B cell (primary cell): ENCODE data around the gene OR2T3. TPM values are rescaled to one million over a fixed set of nuclear protein-coding genes. Genes with fewer than 3 reads are reported as not detected.
"Not testable (repeated sequence)": the region's sequence is repeated elsewhere in the genome, so short reads cannot be mapped to it uniquely, and the experiment has no call there.

ENCODE experiments used
- ATAC-seq: fragments of 200-7000 bp; cut with Tn5 transposase; one replicate; pipeline ENCODE4 v1.10.0; 2021; ENCODE audit warnings: low read depth, mild to moderate bottlenecking, moderate number of reproducible peaks, moderate library complexity
- CTCF ChIA-PET: fragments of 350-600 bp; sonication (Branson Sonifier 250); formaldehyde crosslinking; loops from one replicate; lab custom pipeline; 2021; ENCODE audit warnings: antibody characterized with exemption, inconsistent platforms; lab: Charles Lee
- POLR2A ChIA-PET: fragments of 350-600 bp; sonication (Branson Sonifier 250); formaldehyde crosslinking; loops from one replicate; lab custom pipeline; 2021; ENCODE audit warnings: antibody characterized with exemption; lab: Charles Lee
- DNase-seq: peaks from one replicate; pipeline ENCODE4 v3.0.0; 2013
- H2AFZ ChIP-seq: 2 replicates; pipeline ENCODE4 v1.6.1; 2012; ENCODE audit warnings: mild to moderate bottlenecking, low read depth, low read length; ENCODE audit not compliant: insufficient read depth, poor library complexity, severe bottlenecking
- H3K27ac ChIP-seq, 2 donors: 1 replicate in 1 of 2; 2 replicates in 1 of 2; pipeline ENCODE4 v1.5.1; 2012 to 2013; ENCODE audit warnings: low read length in 2 of 2, mild to moderate bottlenecking in 2 of 2, moderate library complexity in 1 of 2
- H3K27me3 ChIP-seq, 4 experiments: fragments of 200-600 bp in 1 of 4; sonication (generic) in 1 of 4; replicated peaks in 1 of 4; 1 replicate in 2 of 4; 2 replicates in 2 of 4; pipeline versions ENCODE4 v1.6.1 to v1.7.0; 2013 to 2016; ENCODE audit warnings: low read length in 3 of 4, mild to moderate bottlenecking in 2 of 4, mixed read lengths in 1 of 4, moderate library complexity in 1 of 4; ENCODE audit not compliant: insufficient read depth in 4 of 4, control insufficient read depth in 3 of 4; ENCODE audit errors: control extremely low read depth in 1 of 4
- H3K36me3 ChIP-seq, 2 experiments: replicated peaks in 1 of 2; 1 replicate in 1 of 2; 2 replicates in 1 of 2; pipeline versions ENCODE4 v1.6.1 to v1.7.1; 2013; ENCODE audit warnings: low read length in 1 of 2; ENCODE audit not compliant: insufficient read depth in 2 of 2, control insufficient read depth in 1 of 2; ENCODE audit errors: control extremely low read depth in 1 of 2, extremely low read depth in 1 of 2
- H3K4me1 ChIP-seq, 2 donors: fragments of 200-600 bp in 1 of 2; sonication (generic) in 1 of 2; 1 replicate in 1 of 2; 2 replicates in 1 of 2; pipeline versions ENCODE4 v1.5.1 to v1.6.1; 2013 to 2017; ENCODE audit warnings: low read length in 2 of 2; ENCODE audit not compliant: control insufficient read depth in 2 of 2, insufficient read depth in 2 of 2
- H3K4me2 ChIP-seq: replicated peaks from 2 replicates; pipeline ENCODE3; 2012; ENCODE audit warnings: mild to moderate bottlenecking, low read depth, low read length; ENCODE audit not compliant: poor library complexity, severe bottlenecking
- H3K4me3 ChIP-seq, 5 experiments: fragments of 200-600 bp in 1 of 5; sonication (generic) in 1 of 5; 1 replicate in 3 of 5; 2 replicates in 2 of 5; pipeline versions ENCODE4 v1.5.1 to v1.7.0; 2011 to 2016; ENCODE audit warnings: low read length in 4 of 5, mild to moderate bottlenecking in 4 of 5, low read depth in 2 of 5, control low read depth in 1 of 5, moderate library complexity in 1 of 5; ENCODE audit not compliant: insufficient read depth in 1 of 5; ENCODE audit errors: control extremely low read depth in 1 of 5, extremely low read depth in 1 of 5
- H3K79me2 ChIP-seq: fragments of 200-600 bp; sonication (generic); one replicate; pipeline ENCODE4 v1.6.0; 2016; ENCODE audit warnings: low read length; ENCODE audit not compliant: control insufficient read depth, insufficient read depth
- H3K9ac ChIP-seq: fragments of 200-600 bp; sonication (generic); 2 replicates; pipeline ENCODE4 v1.6.1; 2017; ENCODE audit warnings: mild to moderate bottlenecking, low read length, moderate library complexity
- H3K9me3 ChIP-seq, 3 donors: one replicate each; pipeline versions ENCODE4 v1.6.1 to v1.7.1; 2013; ENCODE audit warnings: low read length in 2 of 3; ENCODE audit not compliant: control insufficient read depth in 2 of 3, insufficient read depth in 1 of 3; ENCODE audit errors: control extremely low read depth in 1 of 3
- H4K20me1 ChIP-seq: 2 replicates; pipeline ENCODE4 v1.6.0; 2012; ENCODE audit warnings: mild to moderate bottlenecking, low read length; ENCODE audit not compliant: insufficient read depth, control insufficient read depth, poor library complexity, severe bottlenecking
- H3K27ac Mint-ChIP-seq: one replicate; pipeline ENCODE4 v1.8.0; 2021; ENCODE audit warnings: mixed read lengths
- H3K27me3 Mint-ChIP-seq: one replicate; pipeline ENCODE4 v1.8.0; 2021; ENCODE audit warnings: mixed read lengths
- H3K4me1 Mint-ChIP-seq: one replicate; pipeline ENCODE4 v1.8.0; 2021; ENCODE audit warnings: mixed read lengths
- H3K4me3 Mint-ChIP-seq: one replicate; pipeline ENCODE4 v1.8.0; 2021; ENCODE audit warnings: mixed read lengths
- H3K9me3 Mint-ChIP-seq: one replicate; pipeline ENCODE4 v1.8.0; 2022; ENCODE audit warnings: mixed read lengths; ENCODE audit not compliant: insufficient read depth
- WGBS: methylation state at CpG from one replicate; pipeline ENCODE4 v1.1.5; 2013; ENCODE audit warnings: missing lambda C conversion rate; ENCODE audit not compliant: insufficient coverage; 5-methylcytosine and 5-hydroxymethylcytosine counted together
- intact Hi-C: fragments of 100-400 bp; cut with micrococcal nuclease; formaldehyde crosslinking; loops from one replicate; pipeline ENCODE4 v1.10.0; 2022
- polyA plus RNA-seq: library from polyadenylated mRNA; depleted of rRNA; stranded (reverse); fragments of >200 nt; gene quantifications from 2 replicates; pipeline ENCODE4 v1.2.3, GENCODE V29; 2012
- total RNA-seq, 2 donors: library from RNA; stranded (reverse); fragments of 120-200 nt in 1 of 2; gene quantifications; 1 replicate in 1 of 2; 2 replicates in 1 of 2; pipeline versions ENCODE4 v1.2.3 to v1.2.4, GENCODE V29; 2013 to 2022

OR2T3 gene
- total and polyA plus RNA-seq, 2 donors (not counting 1 experiment from before 2014, with no cell fraction given): 1.2 to 1.8 TPM

GRCh38 chr1:248432201-248432600, 41.0 kb upstream of the OR2T3 start:
- H3K4me3 ChIP-seq, H3K9ac ChIP-seq, H3K27me3 Mint-ChIP-seq, H3K9me3 ChIP-seq, H3K79me2 ChIP-seq, H3K36me3 ChIP-seq, POLR2A ChIA-PET, H3K9me3 Mint-ChIP-seq, H3K4me2 ChIP-seq, intact Hi-C loops, H3K27me3 ChIP-seq, H4K20me1 ChIP-seq, H3K27ac ChIP-seq, CTCF ChIA-PET: not testable (repeated sequence)
- peaks cover 28% of the 10 kb centered on the region for H3K4me1 Mint-ChIP-seq
- peak overlapping the region; percentile 87 for H3K27ac Mint-ChIP-seq
- peak; percentile 72 for ATAC-seq
- 100% methylated on average over 1 of the region's 4 CpGs for WGBS
- DNase-seq: peak; percentile 34
- peaks cover 12 to 19% of the 10 kb centered on the region in 2 donors for H3K4me1 ChIP-seq
- peak overlapping the region; percentile 56 for H2AFZ ChIP-seq
- peak overlapping the region; percentile 68 for H3K4me3 Mint-ChIP-seq

- not testable (repeated sequence) for DNase-seq
Measured at GRCh38 chr1:248433811-248434415, 39.2 kb upstream of the OR2T3 start.

GRCh38 chr1:248434913-248435312, 38.2 kb upstream of the OR2T3 start:
- POLR2A ChIA-PET: not testable (repeated sequence)
- peaks cover 11% of the 10 kb centered on the region for H3K4me1 Mint-ChIP-seq

More at GRCh38 chr1:248433811-248434415, 39.2 kb upstream of the OR2T3 start:
- WGBS: over 99% methylated on average over 13 of the region's 38 CpGs
- H3K9me3 Mint-ChIP-seq, H2AFZ ChIP-seq, POLR2A ChIA-PET, H3K27ac Mint-ChIP-seq, H3K4me3 Mint-ChIP-seq, intact Hi-C loops, H3K4me3 ChIP-seq, H3K9ac ChIP-seq, H3K36me3 ChIP-seq, H4K20me1 ChIP-seq, H3K9me3 ChIP-seq, H3K27me3 ChIP-seq, CTCF ChIA-PET, H3K27me3 Mint-ChIP-seq, ATAC-seq, H3K27ac ChIP-seq, H3K4me2 ChIP-seq, H3K79me2 ChIP-seq: not testable (repeated sequence)
- peaks cover 17% of the 10 kb centered on the region for H3K4me1 Mint-ChIP-seq
- H3K4me1 ChIP-seq: peaks cover 0 to 10% of the 10 kb centered on the region in 2 donors

DNA sequence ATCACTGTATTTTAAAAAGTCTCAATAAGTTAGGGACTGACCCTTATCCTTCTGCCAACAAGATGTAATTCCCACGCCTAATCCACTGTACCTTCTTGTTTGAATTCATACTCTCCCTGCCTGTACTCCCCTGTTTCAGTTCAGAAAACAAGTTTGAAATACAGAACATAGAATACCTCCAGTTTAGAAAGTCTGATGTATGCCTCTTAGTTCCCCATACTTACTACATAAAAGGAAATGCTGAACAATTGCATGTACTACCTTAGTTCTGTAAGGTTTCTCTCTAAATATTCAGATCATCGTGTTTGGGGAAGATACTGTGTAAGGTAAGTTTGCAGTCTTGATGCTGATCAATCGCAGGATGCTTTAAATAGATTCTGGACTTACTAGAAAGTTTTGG, 36.8 kb upstream of the OR2T3 start:
- H3K79me2 ChIP-seq, H3K4me3 Mint-ChIP-seq, intact Hi-C loops, H3K9ac ChIP-seq, H4K20me1 ChIP-seq, H3K4me3 ChIP-seq, DNase-seq, H3K4me2 ChIP-seq, H2AFZ ChIP-seq, CTCF ChIA-PET, H3K9me3 Mint-ChIP-seq, H3K27ac Mint-ChIP-seq, H3K36me3 ChIP-seq, H3K27me3 ChIP-seq, H3K9me3 ChIP-seq, POLR2A ChIA-PET, H3K27ac ChIP-seq, ATAC-seq, H3K27me3 Mint-ChIP-seq: not testable (repeated sequence)
- H3K4me1 Mint-ChIP-seq: peaks cover 11% of the 10 kb centered on the region
- H3K4me1 ChIP-seq: peaks cover 0 to 10% of the 10 kb centered on the region in 2 donors
- WGBS: no CpG with 5 or more reads among the region's 3 CpGs

More at GRCh38 chr1:248434913-248435312, 38.2 kb upstream of the OR2T3 start:
- intact Hi-C loops, H3K27me3 ChIP-seq, H3K27me3 Mint-ChIP-seq, H3K27ac ChIP-seq, H3K9me3 ChIP-seq, H3K4me2 ChIP-seq, H3K79me2 ChIP-seq, H3K9me3 Mint-ChIP-seq, H3K4me3 ChIP-seq, DNase-seq, H3K36me3 ChIP-seq, H3K4me3 Mint-ChIP-seq, H3K9ac ChIP-seq, H3K27ac Mint-ChIP-seq, CTCF ChIA-PET, H2AFZ ChIP-seq, ATAC-seq, H4K20me1 ChIP-seq: not testable (repeated sequence)
- WGBS: no CpG with 5 or more reads among the region's 6 CpGs
- peaks cover 0 to 10% of the 10 kb centered on the region in 2 donors for H3K4me1 ChIP-seq
